Body of pancreas (tissue), 4 donors: ENCODE data around the gene MMP2. TPM values are rescaled to one million over a fixed set of nuclear protein-coding genes. Genes with fewer than 3 reads are reported as not detected.

Experiments used
- ATAC-seq: fragments of 150-250 bp; one replicate; pipeline ENCODE4 v1.9.1; 2016
- DNase-seq, 4 donors: peaks; one replicate each; pipeline ENCODE4 v3.0.0-alpha.2; 2019
- H3K27ac ChIP-seq, 4 donors: fragments of 200-600 bp; sonication (generic); 1 replicate in 3 of 4; 2 replicates in 1 of 4; pipeline versions ENCODE4 v1.5.1 to v1.6.1; 2016 to 2019; ENCODE audit warnings: mild to moderate bottlenecking in 1 of 4, mixed read lengths in 1 of 4, moderate library complexity in 1 of 4
- H3K27me3 ChIP-seq, 2 donors: fragments of 200-600 bp; sonication (generic); one replicate each; pipeline ENCODE4 v1.6.0; 2016; ENCODE audit warnings: mild to moderate bottlenecking in 1 of 2
- H3K36me3 ChIP-seq, 2 donors: fragments of 200-600 bp; sonication (generic); replicated peaks in 1 of 2; 2 replicates each; pipeline ENCODE4 v1.5.1; 2016; ENCODE audit warnings: low read depth in 2 of 2; ENCODE audit not compliant: insufficient read depth in 1 of 2
- H3K4me1 ChIP-seq: fragments of 200-600 bp; sonication (generic); one replicate; pipeline ENCODE4 v1.6.0; 2016
- H3K4me3 ChIP-seq, 2 donors: fragments of 200-600 bp; sonication (generic); 1 replicate in 1 of 2; 2 replicates in 1 of 2; pipeline ENCODE4 v1.5.1; 2016 to 2019
- H3K9me3 ChIP-seq, 3 donors: fragments of 200-600 bp; sonication (generic); 1 replicate in 2 of 3; 2 replicates in 1 of 3; pipeline ENCODE4 v1.5.1; 2016
- CTCF ChIP-seq, 7 experiments: fragments of 450-650 bp in 4 of 7; fragments of 200-600 bp in 3 of 7; sonication (generic) in 3 of 7; IDR thresholded peaks; one replicate each; pipeline ENCODE4 v1.5.1; 2016 to 2019; ENCODE audit warnings: antibody characterized with exemption in 7 of 7
- POLR2A ChIP-seq, 3 donors: fragments of 450-650 bp; IDR thresholded peaks; one replicate each; pipeline ENCODE4 v1.6.1; 2016; ENCODE audit warnings: antibody characterized with exemption in 3 of 3, mild to moderate bottlenecking in 2 of 3
- WGBS, 2 donors: methylation state at CpG; one replicate each; pipeline ENCODE4 v1.1.5; 2017; 5-methylcytosine and 5-hydroxymethylcytosine counted together
- intact Hi-C: fragments of 100-400 bp; cut with DNase I; formaldehyde crosslinking; loops from one replicate; pipeline ENCODE4 v1.15.1; 2023
- total RNA-seq, 2 donors: library from RNA; depleted of rRNA; stranded (reverse); fragments of >200 nt; gene quantifications; one replicate each; pipeline ENCODE4 v1.1.0, GENCODE V29; 2016

The MMP2 gene
- total RNA-seq, 2 donors from 2014 or later = 58.7 to 76.0 TPM

- intact Hi-C loops = no loop called here
- Histone ChIP-seq H3K27me3 (no peaks in the 10 kb centered on the region), H3K9me3 (no peaks in the 10 kb centered on the region), H3K36me3 (no peaks in the 10 kb centered on the region), H3K4me1 (no peaks in the 10 kb centered on the region), H3K4me3 (no peak overlapping the region), H3K27ac (no peak overlapping the region)
- DNase-seq = no peak
- TF ChIP-seq CTCF (IDR thresholded peaks at IDR 0.05) (no peak), POLR2A (IDR thresholded peaks at IDR 0.05) (no peak)
- no peak for ATAC-seq
- WGBS, 2 donors = 53 to 57% methylated on average over 11 of the region's 11 CpGs
Observed at GRCh38 chr16:55443434-55444346, 35.3 kb upstream of the MMP2 start.

DNA sequence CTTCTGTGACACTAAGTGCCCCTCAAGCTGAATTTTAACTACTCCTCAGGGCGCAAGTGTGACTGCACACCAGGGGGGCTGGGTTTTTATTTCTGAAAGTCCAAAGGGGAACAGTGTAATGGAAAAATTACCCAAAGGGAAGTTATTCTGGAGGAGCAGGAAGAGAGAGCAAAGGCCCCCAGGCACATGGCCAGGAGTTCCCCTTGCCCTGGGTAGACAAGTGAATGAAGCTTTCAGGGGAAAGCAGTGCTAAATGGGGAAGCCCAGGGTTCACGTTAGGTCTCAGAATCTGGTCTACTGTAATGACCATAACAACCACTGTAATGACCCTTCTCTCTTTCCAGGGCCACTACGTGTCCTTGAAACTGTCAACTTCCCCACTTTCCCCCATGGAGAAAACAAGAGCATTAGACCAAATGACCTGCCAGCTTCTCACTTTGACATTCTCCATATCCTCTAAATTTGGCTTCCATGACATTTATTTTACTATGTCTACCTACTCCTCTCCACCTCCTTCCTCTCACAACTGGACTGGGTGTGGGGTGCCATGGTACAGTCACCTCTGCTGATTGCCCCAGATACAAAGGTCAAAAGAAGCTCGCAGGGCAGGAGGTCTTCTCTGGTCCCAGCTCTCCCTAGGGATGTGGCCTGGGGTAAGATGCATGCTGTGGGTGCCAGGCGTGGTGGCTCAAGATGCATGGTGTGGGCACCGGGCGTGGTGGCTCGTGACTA lies 34.1 kb upstream of the MMP2 start:
- TF ChIP-seq POLR2A (IDR thresholded peaks at IDR 0.05) (no peak), CTCF (IDR thresholded peaks at IDR 0.05) (no peak)
- intact Hi-C loops = no loop called here
- no peak overlapping the region for H3K27ac ChIP-seq
- H3K4me1 ChIP-seq = no peaks in the 10 kb centered on the region
- H3K9me3 ChIP-seq = no peaks in the 10 kb centered on the region
- peak in 2 of 4 donors; percentile 26 to 68 for DNase-seq
- no peaks in the 10 kb centered on the region for H3K27me3 ChIP-seq
- no peaks in the 10 kb centered on the region for H3K36me3 ChIP-seq
- ATAC-seq = no peak
- WGBS, 2 donors = 78 to 79% methylated on average over 8 of the region's 8 CpGs
- H3K4me3 ChIP-seq = no peak overlapping the region

- Histone ChIP-seq H3K9me3 (no peaks in the 10 kb centered on the region), H3K27me3 (no peaks in the 10 kb centered on the region), H3K4me3 (no peak overlapping the region), H3K36me3 (no peaks in the 10 kb centered on the region), H3K4me1 (no peaks in the 10 kb centered on the region), H3K27ac (no peak overlapping the region)
- DNase-seq = no peak
- TF ChIP-seq CTCF (IDR thresholded peaks at IDR 0.05) = no peak
- TF ChIP-seq POLR2A (IDR thresholded peaks at IDR 0.05) = no peak
- ATAC-seq = no peak
- 89 to 93% methylated on average over 12 of the region's 12 CpGs for WGBS, 2 donors
- intact Hi-C loops = no loop called here
Observed at GRCh38 chr16:55447231-55447630, 31.8 kb upstream of the MMP2 start.

DNA sequence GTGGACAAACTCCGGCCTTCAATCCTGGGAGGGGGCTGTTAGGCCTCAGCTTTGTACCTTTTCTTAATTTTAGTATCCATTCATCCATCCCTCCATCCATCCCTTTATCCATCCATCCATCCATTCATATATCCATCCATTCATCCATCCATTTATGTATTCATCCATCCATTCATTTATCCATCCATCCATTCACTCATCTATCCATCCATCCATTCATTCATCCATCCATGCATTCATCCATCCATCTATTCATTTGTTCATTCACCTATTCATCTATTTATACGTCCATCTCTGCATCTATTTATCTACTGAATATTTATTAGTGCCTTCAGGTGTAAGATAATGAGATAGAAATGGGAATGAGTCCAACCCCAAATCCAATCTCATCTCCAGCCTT lies 26.0 kb upstream of the MMP2 start:
- Histone ChIP-seq H3K4me1 (no peaks in the 10 kb centered on the region), H3K4me3 (no peak overlapping the region), H3K27me3 (no peaks in the 10 kb centered on the region), H3K27ac (no peak overlapping the region), H3K9me3 (no peaks in the 10 kb centered on the region), H3K36me3 (no peaks in the 10 kb centered on the region)
- intact Hi-C loops = no loop called here
- TF ChIP-seq POLR2A (IDR thresholded peaks at IDR 0.05) = no peak
- no peak for TF ChIP-seq CTCF (IDR thresholded peaks at IDR 0.05)
- 66 to 67% methylated on average over 2 of the region's 2 CpGs for WGBS, 2 donors
- DNase-seq = no peak
- no peak for ATAC-seq
